Measurements from ENCODE around the gene OBI1.
A peak's percentile ranks its signal among the peaks of the same experiment; 100 is the strongest.

OBI1 gene, protein sequence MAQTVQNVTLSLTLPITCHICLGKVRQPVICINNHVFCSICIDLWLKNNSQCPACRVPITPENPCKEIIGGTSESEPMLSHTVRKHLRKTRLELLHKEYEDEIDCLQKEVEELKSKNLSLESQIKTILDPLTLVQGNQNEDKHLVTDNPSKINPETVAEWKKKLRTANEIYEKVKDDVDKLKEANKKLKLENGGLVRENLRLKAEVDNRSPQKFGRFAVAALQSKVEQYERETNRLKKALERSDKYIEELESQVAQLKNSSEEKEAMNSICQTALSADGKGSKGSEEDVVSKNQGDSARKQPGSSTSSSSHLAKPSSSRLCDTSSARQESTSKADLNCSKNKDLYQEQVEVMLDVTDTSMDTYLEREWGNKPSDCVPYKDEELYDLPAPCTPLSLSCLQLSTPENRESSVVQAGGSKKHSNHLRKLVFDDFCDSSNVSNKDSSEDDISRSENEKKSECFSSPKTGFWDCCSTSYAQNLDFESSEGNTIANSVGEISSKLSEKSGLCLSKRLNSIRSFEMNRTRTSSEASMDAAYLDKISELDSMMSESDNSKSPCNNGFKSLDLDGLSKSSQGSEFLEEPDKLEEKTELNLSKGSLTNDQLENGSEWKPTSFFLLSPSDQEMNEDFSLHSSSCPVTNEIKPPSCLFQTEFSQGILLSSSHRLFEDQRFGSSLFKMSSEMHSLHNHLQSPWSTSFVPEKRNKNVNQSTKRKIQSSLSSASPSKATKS

GRCh38 chr13:78658630-78659449, at the start of gene OBI1:
OBI1 (minus strand) TSS chr13:78659155; CDS start chr13:78659120, 35 bp downstream.
- peaks cover 30% of the 10 kb centered on the region for H3K36me3 Mint-ChIP-seq (ENCODE audit: low read depth)
- peak within 1 kb of the TSS; percentile 98 for H3K4me3 Mint-ChIP-seq
- peak; percentile 93 for DNase-seq
- H3K27me3 Mint-ChIP-seq: no peaks in the 10 kb centered on the region
- H3K9me3 Mint-ChIP-seq: no peaks in the 10 kb centered on the region
- peaks cover 44% of the 10 kb centered on the region for H3K4me1 Mint-ChIP-seq (ENCODE audit: low read depth)
- H3K27ac Mint-ChIP-seq: peak within 1 kb of the TSS; percentile 99

- no peaks in the 10 kb centered on the region for H3K4me1 Mint-ChIP-seq (ENCODE audit: low read depth)
- H3K36me3 Mint-ChIP-seq (ENCODE audit: low read depth): no peaks in the 10 kb centered on the region
- peaks cover 2% of the 10 kb centered on the region for H3K9me3 Mint-ChIP-seq
- H3K27me3 Mint-ChIP-seq: peaks cover 40% of the 10 kb centered on the region
- no peak overlapping the region for H3K27ac Mint-ChIP-seq
- DNase-seq: no peak
- no peak overlapping the region for H3K4me3 Mint-ChIP-seq
Observed at GRCh38 chr13:78701383-78701782, 42.4 kb upstream of the OBI1 start.

GRCh38 chr13:78700121-78700910, 41.4 kb upstream of the OBI1 start:
- peaks cover 2% of the 10 kb centered on the region for H3K9me3 Mint-ChIP-seq
- no peaks in the 10 kb centered on the region for H3K4me1 Mint-ChIP-seq (ENCODE audit: low read depth)
- no peak overlapping the region for H3K27ac Mint-ChIP-seq
- H3K36me3 Mint-ChIP-seq (ENCODE audit: low read depth): no peaks in the 10 kb centered on the region
- H3K4me3 Mint-ChIP-seq: no peak overlapping the region
- DNase-seq: no peak
- H3K27me3 Mint-ChIP-seq: peaks cover 42% of the 10 kb centered on the region

GRCh38 chr13:78689011-78689410, 30.1 kb upstream of the OBI1 start:
- DNase-seq: no peak
- Mint-ChIP-seq H3K4me1 (ENCODE audit: low read depth) (no peaks in the 10 kb centered on the region), H3K9me3 (no peaks in the 10 kb centered on the region), H3K36me3 (ENCODE audit: low read depth) (no peaks in the 10 kb centered on the region), H3K27me3 (peaks cover 14% of the 10 kb centered on the region), H3K27ac (no peak overlapping the region), H3K4me3 (no peak overlapping the region)

DNA sequence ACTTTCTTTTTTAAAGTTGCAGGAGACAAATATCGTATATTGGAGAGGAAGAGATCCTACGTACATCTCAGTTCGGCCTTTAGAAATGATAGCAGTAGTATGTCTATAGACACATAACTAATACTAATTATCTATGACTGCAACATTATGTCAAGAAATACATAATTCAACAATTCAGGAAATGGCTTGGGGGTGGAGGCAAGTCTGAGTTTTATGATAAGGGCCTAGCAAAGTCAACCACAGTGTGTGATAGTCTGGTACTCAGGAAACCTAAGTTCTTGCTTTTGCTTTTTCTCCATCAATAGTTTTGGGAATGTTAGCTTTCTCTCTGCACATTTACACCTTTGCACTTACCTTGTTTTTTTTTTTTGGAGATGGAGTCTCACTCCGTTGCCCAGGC, 27.5 kb upstream of the OBI1 start:
- Mint-ChIP-seq H3K27ac (no peak overlapping the region), H3K36me3 (ENCODE audit: low read depth) (no peaks in the 10 kb centered on the region), H3K9me3 (no peaks in the 10 kb centered on the region), H3K27me3 (peaks cover 24% of the 10 kb centered on the region), H3K4me3 (no peak overlapping the region), H3K4me1 (ENCODE audit: low read depth) (no peaks in the 10 kb centered on the region)
- DNase-seq: no peak

- H3K27me3 Mint-ChIP-seq: peaks cover 16% of the 10 kb centered on the region
- H3K4me1 Mint-ChIP-seq (ENCODE audit: low read depth): no peaks in the 10 kb centered on the region
- no peak overlapping the region for H3K4me3 Mint-ChIP-seq
Observed at GRCh38 chr13:78680576-78681350, 21.8 kb upstream of the OBI1 start.

GRCh38 chr13:78680115-78680561, 21.2 kb upstream of the OBI1 start:
- H3K9me3 Mint-ChIP-seq: no peaks in the 10 kb centered on the region
- H3K4me3 Mint-ChIP-seq: no peak overlapping the region
- peaks cover 16% of the 10 kb centered on the region for H3K27me3 Mint-ChIP-seq
- no peak overlapping the region for H3K27ac Mint-ChIP-seq
- no peaks in the 10 kb centered on the region for H3K36me3 Mint-ChIP-seq (ENCODE audit: low read depth)
- H3K4me1 Mint-ChIP-seq (ENCODE audit: low read depth): no peaks in the 10 kb centered on the region
- DNase-seq: no peak

More at GRCh38 chr13:78680576-78681350, 21.8 kb upstream of the OBI1 start:
- Mint-ChIP-seq H3K27ac (no peak overlapping the region), H3K36me3 (ENCODE audit: low read depth) (no peaks in the 10 kb centered on the region), H3K9me3 (no peaks in the 10 kb centered on the region)
- DNase-seq: no peak

- peaks cover 21% of the 10 kb centered on the region for H3K27me3 Mint-ChIP-seq
- no peaks in the 10 kb centered on the region for H3K9me3 Mint-ChIP-seq
- no peaks in the 10 kb centered on the region for H3K36me3 Mint-ChIP-seq (ENCODE audit: low read depth)
- no peak overlapping the region for H3K27ac Mint-ChIP-seq
- no peak overlapping the region for H3K4me3 Mint-ChIP-seq
- no peaks in the 10 kb centered on the region for H3K4me1 Mint-ChIP-seq (ENCODE audit: low read depth)
- no peak for DNase-seq
Observed at GRCh38 chr13:78679329-78679728, 20.4 kb upstream of the OBI1 start.

- Mint-ChIP-seq H3K36me3 (ENCODE audit: low read depth) (no peaks in the 10 kb centered on the region), H3K4me3 (no peak overlapping the region), H3K27ac (no peak overlapping the region), H3K27me3 (peaks cover 17% of the 10 kb centered on the region), H3K4me1 (ENCODE audit: low read depth) (no peaks in the 10 kb centered on the region), H3K9me3 (no peaks in the 10 kb centered on the region)
- DNase-seq: no peak
Observed at GRCh38 chr13:78675112-78675511, 16.2 kb upstream of the OBI1 start.

DNA sequence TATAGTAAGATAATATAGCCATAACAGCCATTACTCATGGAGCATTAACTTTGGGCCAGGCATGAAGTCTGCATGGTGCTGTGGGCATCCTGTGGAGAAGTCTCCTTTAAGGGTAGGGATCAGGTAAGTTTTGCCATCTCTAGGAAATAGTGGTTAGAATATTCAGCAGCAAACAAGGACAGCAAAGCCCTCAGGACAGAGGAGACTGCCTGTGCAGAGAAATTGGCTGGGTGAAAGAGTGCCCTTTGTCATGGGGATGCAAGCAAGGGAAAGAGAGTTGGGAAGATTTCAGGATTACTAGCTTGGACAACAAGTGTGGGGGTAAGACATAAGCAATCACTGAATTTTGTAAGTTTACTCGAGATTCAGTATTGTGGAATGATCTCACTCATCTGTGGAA, 15.7 kb upstream of the OBI1 start:
- no peaks in the 10 kb centered on the region for H3K4me1 Mint-ChIP-seq (ENCODE audit: low read depth)
- no peaks in the 10 kb centered on the region for H3K36me3 Mint-ChIP-seq (ENCODE audit: low read depth)
- H3K9me3 Mint-ChIP-seq: no peaks in the 10 kb centered on the region
- peaks cover 16% of the 10 kb centered on the region for H3K27me3 Mint-ChIP-seq
- H3K4me3 Mint-ChIP-seq: no peak overlapping the region
- no peak overlapping the region for H3K27ac Mint-ChIP-seq
- DNase-seq: no peak

- no peak for DNase-seq
- no peaks in the 10 kb centered on the region for H3K9me3 Mint-ChIP-seq
- no peaks in the 10 kb centered on the region for H3K27me3 Mint-ChIP-seq
- H3K4me1 Mint-ChIP-seq (ENCODE audit: low read depth): peaks cover 28% of the 10 kb centered on the region
- peaks cover 16% of the 10 kb centered on the region for H3K36me3 Mint-ChIP-seq (ENCODE audit: low read depth)
- no peak overlapping the region for H3K27ac Mint-ChIP-seq
- H3K4me3 Mint-ChIP-seq: no peak overlapping the region
Observed at GRCh38 chr13:78662467-78662866, 3.5 kb upstream of the OBI1 start.

DNA sequence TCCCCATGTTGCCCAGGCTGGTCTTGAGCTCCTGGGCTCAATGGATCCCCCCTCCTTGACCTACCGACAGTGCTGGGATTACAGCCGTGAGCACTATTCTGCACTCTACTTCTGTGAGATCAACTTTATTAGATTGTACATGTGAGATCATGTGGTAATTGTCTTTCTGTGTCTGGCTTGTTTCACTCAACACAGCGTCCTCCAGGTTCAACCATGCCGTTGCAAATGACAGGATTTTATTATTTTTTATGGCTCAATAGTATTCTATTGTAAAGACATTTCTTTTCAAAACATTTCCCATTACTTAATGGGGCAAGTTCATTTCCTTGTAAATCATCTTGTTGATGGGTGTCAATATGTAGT, 1.5 kb upstream of the OBI1 start:
- H3K4me1 Mint-ChIP-seq (ENCODE audit: low read depth): peaks cover 37% of the 10 kb centered on the region
- peak overlapping the region; percentile 98 for H3K4me3 Mint-ChIP-seq
- no peaks in the 10 kb centered on the region for H3K27me3 Mint-ChIP-seq
- H3K9me3 Mint-ChIP-seq: no peaks in the 10 kb centered on the region
- peak overlapping the region; percentile 99 for H3K27ac Mint-ChIP-seq
- no peak for DNase-seq
- peaks cover 23% of the 10 kb centered on the region for H3K36me3 Mint-ChIP-seq (ENCODE audit: low read depth)

- H3K4me1 Mint-ChIP-seq (ENCODE audit: low read depth): peaks cover 42% of the 10 kb centered on the region
- H3K9me3 Mint-ChIP-seq: no peaks in the 10 kb centered on the region
- peaks cover 27% of the 10 kb centered on the region for H3K36me3 Mint-ChIP-seq (ENCODE audit: low read depth)
- H3K4me3 Mint-ChIP-seq: peak overlapping the region; percentile 98
- no peaks in the 10 kb centered on the region for H3K27me3 Mint-ChIP-seq
- peak overlapping the region; percentile 99 for H3K27ac Mint-ChIP-seq
- peak; percentile 60 for DNase-seq
Observed at GRCh38 chr13:78659732-78660494, 958 bp upstream of the OBI1 start.
